ENCODE data around the gene RIPK4.
A peak's percentile ranks its signal among the peaks of the same experiment; 100 is the strongest.

The RIPK4 gene

GRCh38 chr21:41783476-41784180, 16.8 kb upstream of the RIPK4 start:
- no peak overlapping the region for H3K4me3 ChIP-seq (ENCODE audit: low read length)
- no peak for TF ChIP-seq CTCF (conservative IDR thresholded peaks at IDR 0.05; ENCODE audit: low read depth, low read length)
- DNase-seq (ENCODE audit: low read depth), result peak; percentile 46

GRCh38 chr21:41781050-41781410, 14.2 kb upstream of the RIPK4 start:
- TF ChIP-seq CTCF (conservative IDR thresholded peaks at IDR 0.05; ENCODE audit: low read depth, low read length), result no peak
- DNase-seq (ENCODE audit: low read depth), result no peak

DNA sequence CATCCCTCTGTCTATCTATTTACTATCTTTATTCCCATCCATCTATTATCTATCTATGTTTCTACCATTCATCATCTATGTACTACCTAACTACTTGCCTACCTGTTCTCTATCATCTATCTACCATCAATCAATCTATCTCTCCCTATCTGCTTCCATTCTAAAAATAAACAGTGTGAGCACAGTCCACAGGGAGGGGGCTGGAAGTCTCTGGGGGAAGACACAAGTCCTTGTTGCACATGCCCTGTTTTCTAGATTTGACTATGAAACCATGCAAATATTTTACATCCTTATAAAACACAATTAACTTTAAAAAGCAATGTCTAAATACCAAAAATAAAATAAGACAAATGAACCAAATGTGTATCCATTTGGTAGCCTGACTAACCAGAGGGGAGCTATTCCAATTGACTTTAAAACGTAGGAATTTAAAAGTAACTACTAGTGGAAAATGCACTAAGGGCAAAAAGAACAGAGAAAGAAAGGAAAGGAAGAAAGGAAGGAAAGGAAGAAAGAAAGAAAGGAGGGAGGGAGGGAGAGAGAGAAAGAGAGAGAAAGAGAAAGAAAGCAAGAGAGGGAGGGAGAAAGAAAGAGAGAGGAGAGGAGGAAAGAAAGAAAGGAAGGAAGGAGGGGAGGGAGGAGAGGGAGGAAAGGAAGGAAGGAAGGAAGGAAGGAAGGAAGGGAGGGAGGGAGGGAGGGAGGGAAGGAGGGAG, 13.6 kb upstream of the RIPK4 start:
- no peak for TF ChIP-seq CTCF (conservative IDR thresholded peaks at IDR 0.05; ENCODE audit: low read depth, low read length)

More at GRCh38 chr21:41781050-41781410, 14.2 kb upstream of the RIPK4 start:
- H3K4me3 ChIP-seq (ENCODE audit: low read length), result no peak overlapping the region

GRCh38 chr21:41779659-41780058, 12.8 kb upstream of the RIPK4 start:
- H3K4me3 ChIP-seq (ENCODE audit: low read length), result no peak overlapping the region
- no peak for DNase-seq (ENCODE audit: low read depth)
- no peak for TF ChIP-seq CTCF (conservative IDR thresholded peaks at IDR 0.05; ENCODE audit: low read depth, low read length)

More for the DNA sequence above, 13.6 kb upstream of the RIPK4 start:
- no peak overlapping the region for H3K4me3 ChIP-seq (ENCODE audit: low read length)
- no peak for DNase-seq (ENCODE audit: low read depth)

DNA sequence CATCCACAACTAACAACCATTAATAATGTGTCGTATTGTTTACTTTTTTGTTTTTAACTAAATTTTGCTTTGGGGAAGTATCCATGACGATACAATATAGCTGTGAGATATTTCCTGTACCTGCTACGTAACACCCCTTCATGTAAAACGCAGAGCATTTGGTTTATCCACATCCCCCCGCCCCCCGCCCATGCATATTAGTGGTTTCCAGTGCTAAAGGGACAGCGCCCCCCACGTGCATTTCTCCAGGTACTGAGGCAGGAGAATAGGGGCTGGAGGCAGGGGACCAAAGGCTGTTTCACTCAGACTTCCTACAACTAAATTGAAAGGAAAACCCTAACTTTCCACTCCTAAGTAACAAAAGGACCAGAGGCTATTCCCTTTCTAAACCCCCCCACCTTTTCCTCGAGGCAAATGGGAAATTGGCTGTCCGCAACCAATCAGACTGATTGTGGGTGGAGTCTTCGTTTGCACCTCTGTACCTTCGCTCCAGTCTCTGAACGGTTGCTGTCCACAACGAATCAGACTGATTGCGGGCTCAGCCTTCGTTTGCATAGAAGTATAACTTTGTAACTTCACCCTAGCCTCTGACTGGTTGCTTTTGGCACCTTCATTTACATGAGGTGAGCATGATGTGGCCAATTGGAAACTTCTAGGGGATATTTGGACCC, 12.2 kb upstream of the RIPK4 start:
- DNase-seq (ENCODE audit: low read depth), result no peak
- H3K4me3 ChIP-seq (ENCODE audit: low read length), result no peak overlapping the region
- no peak for TF ChIP-seq CTCF (conservative IDR thresholded peaks at IDR 0.05; ENCODE audit: low read depth, low read length)

- peak; percentile 59 for DNase-seq (ENCODE audit: low read depth)
- TF ChIP-seq CTCF (conservative IDR thresholded peaks at IDR 0.05; ENCODE audit: low read depth, low read length), result peak; percentile 96
- no peak overlapping the region for H3K4me3 ChIP-seq (ENCODE audit: low read length)
Observed at GRCh38 chr21:41777951-41778815, 11.3 kb upstream of the RIPK4 start.
